SW 1271 (cell line): Measurements from ENCODE around the gene PTPN6.

ENCODE experiments used
- DNase-seq, 2 experiments: peaks; one replicate each; lab custom pipeline; 2025; lab: John Stamatoyannopoulos, UW

The PTPN6 gene

DNA sequence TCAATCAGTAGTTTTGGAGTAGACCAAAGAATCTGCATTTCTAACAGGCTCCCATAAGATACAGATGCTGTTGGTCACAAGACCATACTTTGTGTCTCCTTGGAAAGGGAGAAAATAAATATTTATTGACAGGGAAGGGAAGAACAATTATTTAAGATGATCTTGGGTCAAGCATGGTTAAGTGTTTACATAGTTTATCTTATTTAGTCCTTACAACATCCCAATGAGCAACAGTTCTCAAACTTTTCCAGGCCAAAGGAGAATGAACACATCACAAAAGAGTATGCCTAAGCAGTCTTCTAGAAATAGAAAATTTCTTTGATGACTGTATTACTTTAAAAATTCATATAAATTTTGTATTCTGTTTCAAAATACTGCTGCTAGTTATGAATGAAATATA is 58.4 kb downstream of the PTPN6 start:
- DNase-seq, result no peak
